ENCODE data around the gene TBC1D25.

TBC1D25 gene

DNA sequence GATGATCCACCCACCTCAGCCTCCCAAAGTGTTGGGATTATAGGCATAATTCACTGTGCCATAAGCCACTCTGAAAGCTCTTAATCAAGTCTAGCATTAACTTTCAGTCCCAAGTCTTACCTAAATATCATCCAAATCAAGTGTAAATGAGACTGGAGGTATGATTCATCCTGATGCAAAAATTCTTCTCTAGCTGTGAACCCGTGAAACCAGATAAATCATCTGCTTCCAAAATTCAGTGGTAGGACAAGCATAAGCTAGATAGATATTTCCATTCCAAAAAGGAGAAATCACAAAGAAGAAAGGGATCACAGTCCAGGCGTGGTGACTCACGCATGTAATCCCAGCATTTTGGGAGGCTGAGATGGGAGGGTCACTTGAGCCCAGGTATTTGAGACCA is 8.8 kb upstream of the TBC1D25 start:
- no peaks in the 10 kb centered on the region for H3K27me3 ChIP-seq (ENCODE audit: insufficient read depth, low read length)

DNA sequence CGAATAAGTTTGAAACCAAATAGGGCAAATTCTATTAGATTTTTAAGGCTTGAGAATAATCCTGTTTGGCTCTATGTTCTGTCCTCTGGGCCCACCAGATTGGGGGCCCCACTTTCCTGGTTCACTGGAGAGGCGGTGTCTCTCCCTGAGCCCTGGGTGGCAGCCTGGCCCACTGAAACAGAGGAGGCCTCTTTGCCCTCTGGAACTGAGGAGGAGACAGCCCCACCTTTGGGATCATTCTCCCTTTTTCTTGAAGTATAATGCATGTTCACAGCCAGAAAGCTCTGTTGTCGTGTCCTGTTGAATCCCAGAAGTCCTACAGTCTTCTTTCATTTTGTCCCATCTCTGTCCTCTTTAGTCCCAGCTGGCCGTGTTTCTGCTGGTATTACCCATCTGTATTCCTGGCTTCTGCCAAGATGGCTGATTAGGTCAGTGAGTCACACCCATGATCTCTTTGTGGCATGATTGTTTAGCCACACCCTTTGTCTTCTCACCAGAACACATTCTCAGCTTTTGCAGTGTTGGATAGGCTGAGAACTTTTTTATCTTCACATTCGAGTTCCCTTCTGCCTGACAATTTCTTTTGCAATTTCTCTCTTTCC is 8.1 kb upstream of the TBC1D25 start:
- Histone ChIP-seq H3K9me3 (ENCODE audit: low read length) (no peaks in the 10 kb centered on the region), H3K4me3 (ENCODE audit: low read depth, low read length, poor library complexity, severe bottlenecking) (no peak overlapping the region), H3K27ac (ENCODE audit: low read depth, low read length, poor library complexity, severe bottlenecking) (no peak overlapping the region), H3K4me2 (ENCODE audit: low read length) (no peak overlapping the region), H3F3A (ENCODE audit: insufficient read depth, low read length) (no peaks in the 10 kb centered on the region), H4K20me1 (ENCODE audit: insufficient read depth, low read length) (no peaks in the 10 kb centered on the region), H3K4me1 (ENCODE audit: insufficient read depth, low read length, severe bottlenecking) (no peaks in the 10 kb centered on the region), H3K9me2 (ENCODE audit: low read depth, low read length) (no peaks in the 10 kb centered on the region), H2AFZ (ENCODE audit: low read length) (no peak overlapping the region), H3K27me3 (ENCODE audit: insufficient read depth, low read length) (no peaks in the 10 kb centered on the region), H3K36me3 (ENCODE audit: insufficient read depth, low read length) (peaks cover 24% of the 10 kb centered on the region), H3K9ac (ENCODE audit: low read length) (no peak overlapping the region), H3K79me2 (ENCODE audit: insufficient read depth, low read length) (no peaks in the 10 kb centered on the region)
- TF ChIP-seq, protein P1, sequence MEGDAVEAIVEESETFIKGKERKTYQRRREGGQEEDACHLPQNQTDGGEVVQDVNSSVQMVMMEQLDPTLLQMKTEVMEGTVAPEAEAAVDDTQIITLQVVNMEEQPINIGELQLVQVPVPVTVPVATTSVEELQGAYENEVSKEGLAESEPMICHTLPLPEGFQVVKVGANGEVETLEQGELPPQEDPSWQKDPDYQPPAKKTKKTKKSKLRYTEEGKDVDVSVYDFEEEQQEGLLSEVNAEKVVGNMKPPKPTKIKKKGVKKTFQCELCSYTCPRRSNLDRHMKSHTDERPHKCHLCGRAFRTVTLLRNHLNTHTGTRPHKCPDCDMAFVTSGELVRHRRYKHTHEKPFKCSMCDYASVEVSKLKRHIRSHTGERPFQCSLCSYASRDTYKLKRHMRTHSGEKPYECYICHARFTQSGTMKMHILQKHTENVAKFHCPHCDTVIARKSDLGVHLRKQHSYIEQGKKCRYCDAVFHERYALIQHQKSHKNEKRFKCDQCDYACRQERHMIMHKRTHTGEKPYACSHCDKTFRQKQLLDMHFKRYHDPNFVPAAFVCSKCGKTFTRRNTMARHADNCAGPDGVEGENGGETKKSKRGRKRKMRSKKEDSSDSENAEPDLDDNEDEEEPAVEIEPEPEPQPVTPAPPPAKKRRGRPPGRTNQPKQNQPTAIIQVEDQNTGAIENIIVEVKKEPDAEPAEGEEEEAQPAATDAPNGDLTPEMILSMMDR (IDR thresholded peaks at IDR 0.05; ENCODE audit: low read length): no peak
- TF ChIP-seq EZH2 (IDR thresholded peaks at IDR 0.05; ENCODE audit: borderline replicate concordance, low read length): no peak

More for the DNA sequence above, 8.8 kb upstream of the TBC1D25 start:
- Histone ChIP-seq H2AFZ (ENCODE audit: low read length) (no peak overlapping the region), H3K4me3 (ENCODE audit: low read depth, low read length, poor library complexity, severe bottlenecking) (no peak overlapping the region), H3K4me2 (ENCODE audit: low read length) (no peak overlapping the region), H3K79me2 (ENCODE audit: insufficient read depth, low read length) (no peaks in the 10 kb centered on the region), H3K9me2 (ENCODE audit: low read depth, low read length) (no peaks in the 10 kb centered on the region), H3K36me3 (ENCODE audit: insufficient read depth, low read length) (peaks cover 29% of the 10 kb centered on the region), H3K9ac (ENCODE audit: low read length) (no peak overlapping the region), H3K27ac (ENCODE audit: low read depth, low read length, poor library complexity, severe bottlenecking) (no peak overlapping the region), H3K4me1 (ENCODE audit: insufficient read depth, low read length, severe bottlenecking) (no peaks in the 10 kb centered on the region), H3F3A (ENCODE audit: insufficient read depth, low read length) (no peaks in the 10 kb centered on the region), H4K20me1 (ENCODE audit: insufficient read depth, low read length) (no peaks in the 10 kb centered on the region), H3K9me3 (ENCODE audit: low read length) (no peaks in the 10 kb centered on the region)
- TF ChIP-seq, protein P1 (IDR thresholded peaks at IDR 0.05; ENCODE audit: low read length): no peak
- no peak for TF ChIP-seq EZH2 (IDR thresholded peaks at IDR 0.05; ENCODE audit: borderline replicate concordance, low read length)

DNA sequence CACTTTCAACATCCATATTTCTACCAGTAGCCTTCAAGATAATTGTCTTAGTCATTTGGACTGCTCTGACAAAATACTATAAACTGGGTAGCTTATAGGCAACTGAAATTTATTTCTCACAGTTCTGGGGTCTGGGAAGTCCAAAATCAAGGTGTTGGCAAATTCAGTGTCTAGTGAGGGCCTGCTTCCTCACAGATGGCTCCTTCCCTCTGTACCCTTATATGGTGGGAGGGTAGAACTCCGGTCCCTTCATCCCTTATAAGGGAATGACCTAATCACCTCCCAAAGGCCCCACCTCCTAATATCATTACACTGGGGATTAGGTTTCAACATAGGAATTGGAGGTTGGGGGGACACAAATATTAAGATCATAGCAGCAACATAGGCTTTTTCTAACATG is 7.4 kb upstream of the TBC1D25 start:
- Histone ChIP-seq H3K27me3 (ENCODE audit: insufficient read depth, low read length) (no peaks in the 10 kb centered on the region), H3K4me1 (ENCODE audit: insufficient read depth, low read length, severe bottlenecking) (no peaks in the 10 kb centered on the region), H3K27ac (ENCODE audit: low read depth, low read length, poor library complexity, severe bottlenecking) (no peak overlapping the region), H3K9me2 (ENCODE audit: low read depth, low read length) (no peaks in the 10 kb centered on the region), H3K9me3 (ENCODE audit: low read length) (no peaks in the 10 kb centered on the region), H2AFZ (ENCODE audit: low read length) (no peak overlapping the region), H3F3A (ENCODE audit: insufficient read depth, low read length) (no peaks in the 10 kb centered on the region), H3K36me3 (ENCODE audit: insufficient read depth, low read length) (peaks cover 17% of the 10 kb centered on the region), H4K20me1 (ENCODE audit: insufficient read depth, low read length) (no peaks in the 10 kb centered on the region), H3K9ac (ENCODE audit: low read length) (no peak overlapping the region), H3K79me2 (ENCODE audit: insufficient read depth, low read length) (no peaks in the 10 kb centered on the region), H3K4me3 (ENCODE audit: low read depth, low read length, poor library complexity, severe bottlenecking) (no peak overlapping the region), H3K4me2 (ENCODE audit: low read length) (no peak overlapping the region)
- TF ChIP-seq, protein P1 (IDR thresholded peaks at IDR 0.05; ENCODE audit: low read length): no peak
- no peak for TF ChIP-seq EZH2 (IDR thresholded peaks at IDR 0.05; ENCODE audit: borderline replicate concordance, low read length)
